ENCODE data around the gene OPN4.

GRCh38 chr10:86689146-86689545 is 34.8 kb downstream of the OPN4 start:
- TF ChIP-seq, protein P1, sequence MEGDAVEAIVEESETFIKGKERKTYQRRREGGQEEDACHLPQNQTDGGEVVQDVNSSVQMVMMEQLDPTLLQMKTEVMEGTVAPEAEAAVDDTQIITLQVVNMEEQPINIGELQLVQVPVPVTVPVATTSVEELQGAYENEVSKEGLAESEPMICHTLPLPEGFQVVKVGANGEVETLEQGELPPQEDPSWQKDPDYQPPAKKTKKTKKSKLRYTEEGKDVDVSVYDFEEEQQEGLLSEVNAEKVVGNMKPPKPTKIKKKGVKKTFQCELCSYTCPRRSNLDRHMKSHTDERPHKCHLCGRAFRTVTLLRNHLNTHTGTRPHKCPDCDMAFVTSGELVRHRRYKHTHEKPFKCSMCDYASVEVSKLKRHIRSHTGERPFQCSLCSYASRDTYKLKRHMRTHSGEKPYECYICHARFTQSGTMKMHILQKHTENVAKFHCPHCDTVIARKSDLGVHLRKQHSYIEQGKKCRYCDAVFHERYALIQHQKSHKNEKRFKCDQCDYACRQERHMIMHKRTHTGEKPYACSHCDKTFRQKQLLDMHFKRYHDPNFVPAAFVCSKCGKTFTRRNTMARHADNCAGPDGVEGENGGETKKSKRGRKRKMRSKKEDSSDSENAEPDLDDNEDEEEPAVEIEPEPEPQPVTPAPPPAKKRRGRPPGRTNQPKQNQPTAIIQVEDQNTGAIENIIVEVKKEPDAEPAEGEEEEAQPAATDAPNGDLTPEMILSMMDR (IDR thresholded peaks at IDR 0.05), result no peak
- no peak for TF ChIP-seq EP300 (IDR thresholded peaks at IDR 0.05)
- TF ChIP-seq POLR2A (IDR thresholded peaks at IDR 0.05), result no peak
- no peak for TF ChIP-seq POLR2AphosphoS5 (IDR thresholded peaks at IDR 0.05)
